ENCODE data around the gene RPTN. TPM values are rescaled to one million over a fixed set of nuclear protein-coding genes. Genes with fewer than 3 reads are reported as not detected.

RPTN gene
- total RNA-seq, 2 experiments from 2014 or later, result not detected

DNA sequence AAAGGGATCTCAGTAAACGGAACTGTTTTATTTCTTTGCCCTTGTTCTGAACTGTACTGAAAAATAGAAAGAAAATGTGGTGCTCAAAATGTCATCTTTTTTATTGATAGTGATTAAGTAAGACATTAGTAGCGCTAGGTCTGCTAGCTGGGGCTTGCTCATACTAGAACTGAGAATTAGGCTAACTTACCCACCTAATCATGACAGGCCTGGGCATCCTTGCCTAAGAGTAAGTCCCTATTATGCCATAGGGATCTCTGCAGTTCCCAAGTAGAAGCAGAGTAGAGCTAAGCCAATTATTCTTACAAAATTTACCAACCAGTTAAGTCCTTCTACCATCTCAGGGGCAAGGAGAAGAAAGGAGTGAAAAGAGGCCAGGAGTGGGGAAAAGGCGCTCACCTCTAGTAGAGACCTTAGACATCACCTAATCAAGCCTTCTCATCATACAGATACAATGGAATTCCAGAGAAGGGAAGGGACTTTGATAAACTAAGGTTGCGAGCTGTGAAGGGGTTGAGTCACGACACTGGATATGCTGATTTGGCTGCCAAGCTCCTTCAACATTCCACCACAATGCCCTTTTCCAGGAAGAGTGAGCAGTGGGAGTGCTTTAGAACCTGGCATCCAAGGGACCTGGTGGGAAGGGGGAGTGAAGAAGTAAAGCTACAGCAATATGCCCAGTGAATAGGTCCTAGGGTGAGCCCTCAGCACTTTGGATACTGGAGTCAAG lies 27.7 kb upstream of the RPTN start:
- intact Hi-C loops (cut with micrococcal nuclease), result loop anchor here (5.0 kb wide), 2 partner anchors 44 to 256 kb away; no protein-coding TSS in a partner anchor
- Mint-ChIP-seq H3K27ac (no peak overlapping the region), H3K27me3 (peaks cover 3% of the 10 kb centered on the region), H3K36me3 (ENCODE audit: low read depth) (no peaks in the 10 kb centered on the region), H3K9me3 (no peaks in the 10 kb centered on the region), H3K4me3 (no peak overlapping the region), H3K4me1 (ENCODE audit: low read depth) (peaks cover 6% of the 10 kb centered on the region)
- DNase-seq (no peak), ATAC-seq (no peak)
- ChIA-PET CTCF (interaction anchor here (0.6 to 11.9 kb wide), 23 partner anchors 9 to 306 kb away, joined by 3 to 315 read pairs (median 6); partner anchors contain the start of gene TCHH), POLR2A (no interaction called here)
- TF ChIP-seq, protein P1, sequence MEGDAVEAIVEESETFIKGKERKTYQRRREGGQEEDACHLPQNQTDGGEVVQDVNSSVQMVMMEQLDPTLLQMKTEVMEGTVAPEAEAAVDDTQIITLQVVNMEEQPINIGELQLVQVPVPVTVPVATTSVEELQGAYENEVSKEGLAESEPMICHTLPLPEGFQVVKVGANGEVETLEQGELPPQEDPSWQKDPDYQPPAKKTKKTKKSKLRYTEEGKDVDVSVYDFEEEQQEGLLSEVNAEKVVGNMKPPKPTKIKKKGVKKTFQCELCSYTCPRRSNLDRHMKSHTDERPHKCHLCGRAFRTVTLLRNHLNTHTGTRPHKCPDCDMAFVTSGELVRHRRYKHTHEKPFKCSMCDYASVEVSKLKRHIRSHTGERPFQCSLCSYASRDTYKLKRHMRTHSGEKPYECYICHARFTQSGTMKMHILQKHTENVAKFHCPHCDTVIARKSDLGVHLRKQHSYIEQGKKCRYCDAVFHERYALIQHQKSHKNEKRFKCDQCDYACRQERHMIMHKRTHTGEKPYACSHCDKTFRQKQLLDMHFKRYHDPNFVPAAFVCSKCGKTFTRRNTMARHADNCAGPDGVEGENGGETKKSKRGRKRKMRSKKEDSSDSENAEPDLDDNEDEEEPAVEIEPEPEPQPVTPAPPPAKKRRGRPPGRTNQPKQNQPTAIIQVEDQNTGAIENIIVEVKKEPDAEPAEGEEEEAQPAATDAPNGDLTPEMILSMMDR (IDR thresholded peaks at IDR 0.05), result no peak

DNA sequence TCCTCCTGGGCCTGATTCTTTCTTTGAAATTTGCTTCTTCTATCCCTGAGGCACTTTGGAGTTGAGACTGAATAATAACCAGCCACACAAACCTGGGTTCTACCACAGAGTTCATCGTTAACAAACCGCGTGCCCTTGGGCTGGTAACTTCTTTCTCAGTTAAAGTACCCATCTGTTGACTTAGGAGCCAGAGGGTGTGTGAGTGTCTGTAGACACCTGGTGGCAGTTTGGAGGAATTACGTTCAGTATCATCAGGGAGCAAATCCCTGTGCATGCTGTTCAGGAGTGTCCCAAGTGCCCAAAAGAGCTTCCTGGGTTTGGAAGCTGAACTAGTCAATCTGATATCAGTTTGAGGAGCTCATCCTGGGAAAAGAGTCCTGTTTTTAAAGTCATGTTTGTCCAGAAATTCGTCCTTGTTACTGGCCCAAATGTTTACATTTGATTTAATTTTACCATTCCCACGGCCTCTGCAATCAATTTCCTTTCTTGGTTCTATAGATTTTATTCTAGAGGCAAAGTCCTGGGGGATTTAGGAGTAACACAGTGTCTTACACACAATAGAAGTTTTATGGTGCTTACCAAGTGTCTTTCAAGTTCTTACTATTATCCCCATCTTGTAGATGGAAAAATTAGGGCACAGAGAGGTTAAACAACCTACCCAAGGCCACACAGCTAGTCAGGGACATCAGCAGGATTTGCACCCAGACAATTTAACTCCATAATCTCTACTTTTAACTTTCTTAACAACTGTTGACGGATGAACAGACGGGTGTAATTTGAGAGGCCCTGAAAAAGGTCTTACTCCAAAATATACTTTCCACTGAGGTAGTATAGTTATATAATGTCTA lies 26.7 kb upstream of the RPTN start:
- H3K27ac Mint-ChIP-seq, result no peak overlapping the region
- ChIA-PET CTCF (interaction anchor here (0.6 to 11.9 kb wide), 32 partner anchors 8 to 306 kb away, joined by 3 to 315 read pairs (median 6); partner anchors contain the start of gene TCHH), POLR2A (no interaction called here)
- H3K9me3 Mint-ChIP-seq, result no peaks in the 10 kb centered on the region
- H3K4me1 Mint-ChIP-seq (ENCODE audit: low read depth), result peaks cover 6% of the 10 kb centered on the region
- DNase-seq (peak; percentile 43), ATAC-seq (peak; percentile 72)
- H3K36me3 Mint-ChIP-seq (ENCODE audit: low read depth), result no peaks in the 10 kb centered on the region
- H3K4me3 Mint-ChIP-seq, result no peak overlapping the region
- intact Hi-C loops (cut with micrococcal nuclease), result loop anchor here (2.0 to 5.0 kb wide), 3 partner anchors 43 to 257 kb away; no protein-coding TSS in a partner anchor
- peaks cover 3% of the 10 kb centered on the region for H3K27me3 Mint-ChIP-seq
- TF ChIP-seq, protein P1 (IDR thresholded peaks at IDR 0.05), result peak; percentile 79

DNA sequence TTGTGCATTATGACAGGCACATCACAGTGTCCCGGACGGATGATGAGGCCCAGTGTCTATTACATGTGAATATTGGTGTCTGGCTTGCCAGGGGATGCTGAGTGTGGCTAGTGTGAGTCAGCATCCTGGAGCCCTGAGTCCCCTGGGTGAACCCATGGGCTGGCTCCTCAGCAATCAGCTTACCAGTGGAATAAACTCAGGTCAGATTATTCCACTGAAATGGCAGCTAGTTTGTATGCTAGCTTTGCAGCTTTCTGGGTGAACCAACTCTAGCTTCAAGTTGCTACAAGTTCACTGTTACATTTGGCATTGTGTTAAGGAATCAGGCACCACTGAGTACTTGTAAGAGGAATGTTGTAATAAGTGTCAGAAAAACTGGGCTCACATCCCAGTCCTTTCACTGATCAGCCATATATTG lies 23.9 kb upstream of the RPTN start:
- intact Hi-C loops (cut with micrococcal nuclease), result no loop called here
- no peaks in the 10 kb centered on the region for H3K36me3 Mint-ChIP-seq (ENCODE audit: low read depth)
- H3K4me3 Mint-ChIP-seq, result no peak overlapping the region
- no peaks in the 10 kb centered on the region for H3K9me3 Mint-ChIP-seq
- peaks cover 2% of the 10 kb centered on the region for H3K4me1 Mint-ChIP-seq (ENCODE audit: low read depth)
- peaks cover 3% of the 10 kb centered on the region for H3K27me3 Mint-ChIP-seq
- POLR2A ChIA-PET, result no interaction called here
- no peak overlapping the region for H3K27ac Mint-ChIP-seq
- ATAC-seq (peak; percentile 45), DNase-seq (peak; percentile 26)
- CTCF ChIA-PET, result interaction anchor here (0.8 to 11.9 kb wide), 8 partner anchors 8 to 276 kb away, joined by 3 to 315 read pairs (median 26); partner anchors contain the start of gene TCHH
- TF ChIP-seq, protein P1 (IDR thresholded peaks at IDR 0.05), result no peak

DNA sequence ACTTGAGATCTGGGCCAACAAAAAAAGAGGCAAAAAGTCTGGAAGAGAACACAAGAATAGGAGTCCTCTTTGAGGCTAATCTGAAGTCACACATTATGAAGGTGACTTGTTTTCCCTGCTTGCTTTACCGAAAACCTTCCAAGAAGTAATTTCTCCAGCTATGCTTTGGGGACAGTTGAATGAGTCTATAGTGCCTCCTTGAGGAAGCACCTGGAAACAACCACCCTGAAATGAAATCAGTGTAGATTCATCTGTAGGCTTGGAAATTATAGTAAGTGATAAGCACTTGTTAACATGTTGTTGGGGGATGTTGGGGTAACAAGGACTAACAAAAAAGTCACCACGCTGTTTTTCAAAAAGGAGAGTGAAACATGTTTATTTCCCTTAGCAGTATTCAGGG lies 23.4 kb upstream of the RPTN start:
- DNase-seq (peak; percentile 18), ATAC-seq (peak; percentile 30)
- intact Hi-C loops (cut with micrococcal nuclease), result no loop called here
- ChIA-PET POLR2A (interaction anchor here (0.6 kb wide), 1 partner anchor 127 kb away, joined by 3 read pairs; no protein-coding TSS in a partner anchor), CTCF (interaction anchor here (1.6 to 11.9 kb wide), 4 partner anchors 71 to 165 kb away, joined by 5 to 315 read pairs (median 55); partner anchors contain the start of gene TCHH)
- Mint-ChIP-seq H3K27ac (no peak overlapping the region), H3K4me3 (no peak overlapping the region), H3K36me3 (ENCODE audit: low read depth) (no peaks in the 10 kb centered on the region), H3K27me3 (peaks cover 3% of the 10 kb centered on the region), H3K4me1 (ENCODE audit: low read depth) (peaks cover 2% of the 10 kb centered on the region), H3K9me3 (no peaks in the 10 kb centered on the region)
- TF ChIP-seq, protein P1 (IDR thresholded peaks at IDR 0.05), result peak; percentile 59

Data from activated CD8-positive, alpha-beta T cell treated with anti-CD3 and anti-CD28 coated beads for 36 hours (primary cell).